Activated naive CD4-positive, alpha-beta T cell treated with anti-CD3 and anti-CD28 coated beads, Interleukin-2, amount 10 ng/mL, durations not matched to agents 7 days and 5 days (primary cell): Measurements from ENCODE around the gene HOXA5.

ENCODE experiments used
- CTCF ChIA-PET: fragments of 350-600 bp; sonication (Branson Sonifier 250); formaldehyde crosslinking; loops from one replicate; lab custom pipeline; 2021; ENCODE audit warnings: antibody characterized with exemption; lab: Charles Lee
- DNase-seq: peaks from one replicate; pipeline ENCODE4 v3.0.0-alpha.2; 2020
- H3K27ac Mint-ChIP-seq: one replicate; pipeline ENCODE4 v1.8.0; 2021; ENCODE audit warnings: mild to moderate bottlenecking, moderate library complexity, mixed read lengths
- H3K27me3 Mint-ChIP-seq: one replicate; pipeline ENCODE4 v1.8.0; 2021; ENCODE audit warnings: mild to moderate bottlenecking, mixed read lengths
- H3K36me3 Mint-ChIP-seq: one replicate; pipeline ENCODE4 v1.8.0; 2021; ENCODE audit warnings: mixed read lengths
- H3K4me1 Mint-ChIP-seq: one replicate; pipeline ENCODE4 v1.8.0; 2021; ENCODE audit warnings: mixed read lengths
- H3K4me3 Mint-ChIP-seq: one replicate; pipeline ENCODE4 v1.8.0; 2021; ENCODE audit warnings: mild to moderate bottlenecking, moderate library complexity, mixed read lengths
- H3K9me3 Mint-ChIP-seq: one replicate; pipeline ENCODE4 v1.8.0; 2021; ENCODE audit warnings: mixed read lengths

Gene HOXA5

DNA sequence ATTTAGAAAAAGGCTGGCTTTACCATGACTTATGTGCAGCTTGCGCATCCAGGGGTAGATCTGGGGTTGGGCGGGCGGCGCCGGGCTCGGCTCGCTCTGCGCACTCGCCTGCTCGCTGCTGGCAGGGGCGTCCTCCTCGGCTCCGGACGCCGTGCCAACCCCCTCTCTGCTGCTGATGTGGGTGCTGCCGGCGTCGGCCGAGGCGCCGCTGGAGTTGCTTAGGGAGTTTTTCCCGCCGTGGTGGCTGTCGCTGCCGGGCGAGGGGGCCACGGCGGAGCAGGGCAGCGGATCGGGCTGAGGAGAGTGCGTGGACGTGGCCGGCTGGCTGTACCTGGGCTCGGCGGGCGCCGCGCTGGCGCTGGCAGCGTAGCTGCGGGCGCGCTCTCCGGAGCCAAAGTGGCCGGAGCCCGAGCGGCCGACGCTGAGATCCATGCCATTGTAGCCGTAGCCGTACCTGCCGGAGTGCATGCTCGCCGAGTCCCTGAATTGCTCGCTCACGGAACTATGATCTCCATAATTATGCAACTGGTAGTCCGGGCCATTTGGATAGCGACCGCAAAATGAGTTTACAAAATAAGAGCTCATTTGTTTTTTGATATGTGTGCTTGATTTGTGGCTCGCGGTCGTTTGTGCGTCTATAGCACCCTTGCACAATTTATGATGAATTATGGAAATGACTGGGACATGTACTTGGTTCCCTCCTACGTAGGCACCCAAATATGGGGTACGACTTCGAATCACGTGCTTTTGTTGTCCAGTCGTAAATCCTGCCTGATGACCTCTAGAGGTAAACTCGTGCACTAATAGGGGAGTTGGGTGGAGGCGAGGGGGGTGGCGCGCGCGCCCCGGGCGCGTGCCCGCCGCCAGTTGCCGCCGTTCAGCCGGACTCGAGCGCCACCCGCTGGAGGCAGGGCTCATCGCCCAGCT is at the start of gene HOXA5:
HOXA5 (minus strand) TSS at position 659 of the 927 bp plus-strand sequence; CDS start at position 585, 74 bp downstream.
- Mint-ChIP-seq H3K4me1 (peaks cover 3% of the 10 kb centered on the region), H3K27me3 (peaks cover 72% of the 10 kb centered on the region), H3K4me3 (no peak within 1 kb of the TSS), H3K27ac (no peak within 1 kb of the TSS), H3K36me3 (no peaks in the 10 kb centered on the region), H3K9me3 (no peaks in the 10 kb centered on the region)
- CTCF ChIA-PET, result interaction anchor here (0.6 to 1.0 kb wide), 3 partner anchors 290 to 478 kb away, joined by 3 read pairs; no protein-coding TSS in a partner anchor
- no peak for DNase-seq

GRCh38 chr7:27192546-27193334 is 49.3 kb upstream of the HOXA5 start:
- H3K27ac Mint-ChIP-seq, result no peak overlapping the region
- peaks cover 10% of the 10 kb centered on the region for H3K36me3 Mint-ChIP-seq
- DNase-seq, result no peak

DNA sequence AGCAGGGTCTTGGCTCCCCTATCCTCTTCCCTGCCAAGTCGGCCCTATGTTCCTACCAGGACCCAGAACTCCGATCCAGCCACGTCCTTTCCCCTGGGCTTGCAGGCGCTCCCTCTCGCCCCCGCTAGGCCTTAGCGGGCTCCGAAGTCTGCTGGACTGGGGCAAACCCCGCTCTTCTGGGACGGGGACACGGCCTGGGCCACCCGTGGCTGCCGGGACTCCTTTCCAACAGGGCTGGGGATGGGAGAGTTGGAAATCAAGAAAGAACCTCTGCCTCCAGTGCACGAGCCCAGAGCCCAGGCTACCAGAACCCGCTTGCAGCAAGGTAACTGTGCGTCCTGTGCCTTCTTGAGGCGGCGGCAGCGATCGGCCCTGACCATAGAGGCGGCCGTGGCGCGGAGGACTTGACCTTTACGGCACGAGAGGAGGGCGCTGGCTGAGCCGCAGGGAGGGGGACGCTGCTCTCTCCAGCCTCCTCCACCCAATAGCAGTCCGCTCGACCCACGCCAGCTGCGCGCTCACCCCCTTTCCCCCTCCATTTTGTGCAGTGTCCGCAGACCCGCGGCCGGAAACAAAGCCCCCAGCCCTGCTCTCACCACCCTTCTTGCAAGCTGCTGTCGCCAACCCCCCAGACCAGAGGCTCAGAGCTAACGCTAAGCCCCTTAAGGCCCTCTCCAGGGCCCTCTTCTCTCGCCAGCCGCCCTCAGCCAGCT is 48.5 kb upstream of the HOXA5 start:
- Mint-ChIP-seq H3K9me3 (no peaks in the 10 kb centered on the region), H3K4me3 (no peak overlapping the region), H3K4me1 (peaks cover 29% of the 10 kb centered on the region), H3K36me3 (peaks cover 10% of the 10 kb centered on the region), H3K27ac (peak overlapping the region; percentile 55), H3K27me3 (peaks cover 90% of the 10 kb centered on the region)
- CTCF ChIA-PET, result interaction anchor here (0.6 kb wide), 1 partner anchor 1333 kb away, joined by 3 read pairs; no protein-coding TSS in a partner anchor
- no peak for DNase-seq

More at GRCh38 chr7:27192546-27193334, 49.3 kb upstream of the HOXA5 start:
- peaks cover 90% of the 10 kb centered on the region for H3K27me3 Mint-ChIP-seq
- peaks cover 22% of the 10 kb centered on the region for H3K4me1 Mint-ChIP-seq
- CTCF ChIA-PET, result interaction anchor here (0.6 kb wide), 1 partner anchor 1334 kb away, joined by 3 read pairs; no protein-coding TSS in a partner anchor
- H3K9me3 Mint-ChIP-seq, result no peaks in the 10 kb centered on the region
- H3K4me3 Mint-ChIP-seq, result peak overlapping the region; percentile 18

- H3K27me3 Mint-ChIP-seq, result peaks cover 95% of the 10 kb centered on the region
- H3K27ac Mint-ChIP-seq, result no peak overlapping the region
- peaks cover 33% of the 10 kb centered on the region for H3K4me1 Mint-ChIP-seq
- H3K36me3 Mint-ChIP-seq, result peaks cover 11% of the 10 kb centered on the region
- H3K9me3 Mint-ChIP-seq, result no peaks in the 10 kb centered on the region
- CTCF ChIA-PET, result interaction anchor here (1.1 to 1.9 kb wide), 2 partner anchors 12 to 18 kb away, joined by 5 to 12 read pairs; no protein-coding TSS in a partner anchor
- no peak overlapping the region for H3K4me3 Mint-ChIP-seq
- peak; percentile 9 for DNase-seq
Observed at GRCh38 chr7:27191161-27191731, 47.8 kb upstream of the HOXA5 start.

- H3K36me3 Mint-ChIP-seq, result peaks cover 15% of the 10 kb centered on the region
- H3K27me3 Mint-ChIP-seq, result peaks cover 100% of the 10 kb centered on the region
- DNase-seq, result peak; percentile 8
- CTCF ChIA-PET, result interaction anchor here (0.7 to 1.9 kb wide), 5 partner anchors 11 to 729 kb away, joined by 3 to 12 read pairs (median 3); no protein-coding TSS in a partner anchor
- H3K4me1 Mint-ChIP-seq, result peaks cover 43% of the 10 kb centered on the region
- H3K4me3 Mint-ChIP-seq, result no peak overlapping the region
- peak overlapping the region; percentile 20 for H3K27ac Mint-ChIP-seq
- H3K9me3 Mint-ChIP-seq, result no peaks in the 10 kb centered on the region
Observed at GRCh38 chr7:27189997-27190748, 46.7 kb upstream of the HOXA5 start.

DNA sequence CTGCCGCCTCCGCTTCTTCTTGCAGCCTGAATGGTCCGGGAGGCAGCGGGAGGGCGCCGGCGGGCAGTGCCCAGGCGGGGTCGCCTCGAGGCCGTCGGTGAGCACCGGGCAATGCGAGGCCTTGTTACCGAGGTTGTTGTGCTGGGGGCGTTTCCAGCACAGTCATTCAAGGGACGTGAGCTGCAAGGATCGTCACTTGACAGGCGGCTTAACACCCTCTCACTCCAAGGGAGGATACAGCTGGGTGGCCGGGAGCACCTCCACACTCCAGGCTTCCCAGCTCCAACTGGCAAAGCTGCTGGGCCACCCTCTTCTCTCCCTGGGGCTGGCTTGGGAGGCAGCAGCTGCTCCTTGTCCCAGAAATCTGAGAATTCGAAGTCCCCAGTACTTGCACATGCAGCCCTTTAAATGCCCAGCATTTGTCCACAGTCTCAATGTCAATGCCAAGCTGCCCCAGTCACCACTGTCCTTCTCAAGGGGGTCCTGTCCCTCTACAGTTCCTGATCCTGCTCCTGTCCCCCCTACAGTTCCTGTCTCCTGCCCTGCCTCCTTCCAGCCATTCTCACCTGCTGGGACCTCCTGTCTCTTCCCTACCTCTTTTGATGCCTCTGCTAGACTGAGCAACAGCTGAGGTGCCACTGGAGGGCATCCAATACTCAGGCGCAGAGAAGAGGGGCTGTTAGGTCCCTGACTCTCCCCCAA is 46.0 kb upstream of the HOXA5 start:
- peak; percentile 19 for DNase-seq
- H3K27ac Mint-ChIP-seq, result peak overlapping the region; percentile 75
- CTCF ChIA-PET, result interaction anchor here (0.7 to 1.9 kb wide), 3 partner anchors 10 to 729 kb away, joined by 3 to 12 read pairs (median 3); no protein-coding TSS in a partner anchor
- H3K9me3 Mint-ChIP-seq, result no peaks in the 10 kb centered on the region
- H3K4me1 Mint-ChIP-seq, result peaks cover 49% of the 10 kb centered on the region
- H3K27me3 Mint-ChIP-seq, result peaks cover 100% of the 10 kb centered on the region
- H3K4me3 Mint-ChIP-seq, result no peak overlapping the region
- H3K36me3 Mint-ChIP-seq, result peaks cover 19% of the 10 kb centered on the region

DNA sequence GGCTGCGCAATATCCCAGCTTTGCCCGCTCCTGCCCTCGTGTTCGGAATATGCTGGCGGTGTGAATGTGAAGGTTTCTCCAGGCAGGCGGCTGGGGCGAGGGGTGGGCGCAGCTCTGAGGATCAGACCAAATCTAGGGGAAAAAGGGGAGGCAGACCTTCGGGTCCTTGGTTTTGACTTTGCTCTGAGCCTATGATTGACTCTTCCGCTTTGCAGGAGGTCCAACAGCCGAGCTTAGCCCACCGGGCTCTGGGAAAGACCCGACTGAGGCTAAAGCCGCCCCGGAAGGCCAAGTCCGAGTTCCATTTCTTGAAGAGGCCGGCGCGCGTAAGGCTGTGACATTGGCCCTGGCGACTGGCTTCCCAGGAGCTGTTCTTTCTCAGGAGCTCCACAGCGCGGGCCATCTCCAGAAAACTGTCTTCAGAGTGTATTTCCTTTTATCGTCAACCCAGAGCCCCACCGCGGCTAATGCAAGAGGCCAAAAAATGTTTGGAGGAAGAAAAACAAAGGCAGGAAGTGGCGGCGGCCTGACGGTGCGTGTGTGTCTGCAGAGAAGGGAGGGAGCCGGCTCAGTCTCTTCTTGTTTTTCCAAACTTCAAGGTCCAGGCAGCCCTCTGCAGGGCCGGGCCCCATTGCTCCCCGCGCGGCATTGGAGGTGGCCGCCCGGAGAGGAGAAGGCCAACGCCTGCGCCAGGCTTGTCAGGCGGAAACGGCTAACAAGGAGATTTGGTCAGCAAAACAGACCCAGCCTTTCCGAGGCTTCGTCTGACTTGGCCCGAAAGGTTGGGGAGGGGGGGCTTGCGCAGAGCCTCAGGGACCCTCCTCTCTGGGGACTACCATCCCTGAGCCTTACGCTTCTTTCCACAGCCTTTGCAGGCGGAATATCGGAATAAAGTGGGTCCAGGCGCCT is 45.2 kb upstream of the HOXA5 start:
- peak overlapping the region; percentile 13 for H3K27ac Mint-ChIP-seq
- CTCF ChIA-PET, result interaction anchor here (0.7 to 2.7 kb wide), 4 partner anchors 7 to 505 kb away, joined by 3 to 11 read pairs (median 4); no protein-coding TSS in a partner anchor
- H3K4me3 Mint-ChIP-seq, result peak overlapping the region; percentile 11
- H3K9me3 Mint-ChIP-seq, result no peaks in the 10 kb centered on the region
- H3K4me1 Mint-ChIP-seq, result peaks cover 49% of the 10 kb centered on the region
- H3K27me3 Mint-ChIP-seq, result peaks cover 100% of the 10 kb centered on the region
- peaks cover 19% of the 10 kb centered on the region for H3K36me3 Mint-ChIP-seq
- peak; percentile 61 for DNase-seq

DNA sequence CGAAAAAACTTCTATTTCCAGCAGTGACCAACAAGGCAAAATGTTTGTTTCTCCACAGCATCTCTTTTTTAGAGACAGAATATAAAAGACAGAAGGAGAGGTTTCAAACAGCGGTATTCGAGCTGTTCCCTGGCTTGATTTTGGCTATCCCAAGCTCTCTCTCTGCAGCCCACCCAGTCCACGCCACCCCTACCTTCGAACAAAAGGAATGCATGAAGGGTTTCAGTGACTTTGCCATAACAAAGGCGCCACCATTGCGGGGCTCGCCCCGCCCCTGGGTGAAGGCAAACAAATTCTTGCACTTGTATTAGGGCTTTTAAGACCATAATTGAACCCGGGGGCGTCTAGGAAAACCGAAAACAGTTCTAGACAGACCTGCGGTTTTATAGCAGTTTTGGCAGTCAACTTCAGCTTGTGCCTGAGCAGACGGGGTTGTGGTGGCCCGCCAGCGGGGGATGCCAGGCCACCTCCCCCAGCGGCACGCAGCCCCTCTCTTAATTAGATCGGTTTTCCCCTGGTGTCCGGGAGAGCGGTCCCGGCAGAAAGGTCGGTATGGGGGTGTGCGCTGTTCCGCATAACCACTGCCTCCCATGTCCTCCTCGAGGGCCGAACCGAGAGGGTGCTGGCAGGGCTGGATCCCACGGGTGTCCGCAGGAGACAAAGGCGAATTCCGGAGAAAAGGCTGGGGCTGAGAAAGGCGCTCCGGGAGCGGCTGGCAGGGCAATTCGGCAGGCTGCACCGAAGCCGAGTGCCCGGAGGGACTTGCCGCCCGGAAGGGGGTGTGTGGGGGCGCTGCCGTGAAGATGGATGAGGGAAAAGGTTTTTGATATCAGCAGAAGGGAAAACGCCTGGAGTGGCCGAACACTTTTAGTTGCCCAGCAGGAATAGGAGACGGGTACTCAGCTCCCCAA is 44.2 kb upstream of the HOXA5 start:
- H3K36me3 Mint-ChIP-seq, result peaks cover 19% of the 10 kb centered on the region
- peak overlapping the region; percentile 52 for H3K27ac Mint-ChIP-seq
- peak; percentile 19 for DNase-seq
- CTCF ChIA-PET, result interaction anchor here (0.7 to 2.7 kb wide), 5 partner anchors 8 to 504 kb away, joined by 3 to 11 read pairs (median 3); no protein-coding TSS in a partner anchor
- H3K9me3 Mint-ChIP-seq, result no peaks in the 10 kb centered on the region
- H3K27me3 Mint-ChIP-seq, result peaks cover 100% of the 10 kb centered on the region
- H3K4me3 Mint-ChIP-seq, result peak overlapping the region; percentile 11
- H3K4me1 Mint-ChIP-seq, result peaks cover 46% of the 10 kb centered on the region

DNA sequence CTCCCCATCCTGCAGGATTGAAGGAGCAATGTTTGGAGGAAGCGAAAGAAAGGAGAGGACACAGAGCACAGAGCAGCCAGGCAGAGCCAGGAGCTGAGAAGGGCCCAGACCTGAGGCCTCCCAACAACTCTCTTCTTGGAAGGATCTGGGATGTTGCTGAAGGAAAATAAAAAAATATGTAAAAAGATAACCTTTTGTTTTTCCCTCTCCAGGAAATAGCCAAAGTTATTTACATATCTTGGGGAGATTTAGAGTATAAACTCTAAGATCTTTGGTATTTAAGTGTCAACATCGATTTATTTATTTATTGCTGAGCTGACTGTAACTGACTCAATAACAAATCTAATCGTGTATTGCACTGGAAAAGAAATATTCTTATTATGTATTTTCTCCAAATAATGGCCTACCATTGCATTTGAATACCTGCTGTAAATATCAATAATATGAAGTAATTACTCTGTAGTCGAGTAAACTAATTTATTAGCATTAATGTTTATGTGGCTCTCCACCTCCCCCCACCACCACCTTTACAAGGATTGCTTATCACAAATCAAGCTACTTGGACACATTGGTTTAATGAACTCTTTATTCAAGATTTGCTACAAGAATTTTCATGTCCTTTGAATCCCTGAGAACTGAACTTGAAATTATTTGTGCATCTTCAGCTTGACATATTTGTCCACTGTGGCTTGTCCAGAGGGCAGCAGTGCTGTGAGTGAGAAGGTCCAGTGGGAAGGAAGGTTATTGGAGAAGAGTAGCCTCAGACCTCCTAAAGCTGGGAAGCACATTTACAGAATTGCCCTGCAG is 43.4 kb upstream of the HOXA5 start:
- H3K4me3 Mint-ChIP-seq, result peak overlapping the region; percentile 10
- peaks cover 100% of the 10 kb centered on the region for H3K27me3 Mint-ChIP-seq
- no peak for DNase-seq
- H3K9me3 Mint-ChIP-seq, result no peaks in the 10 kb centered on the region
- H3K27ac Mint-ChIP-seq, result peak overlapping the region; percentile 52
- peaks cover 42% of the 10 kb centered on the region for H3K4me1 Mint-ChIP-seq
- CTCF ChIA-PET, result interaction anchor here (1.2 to 2.7 kb wide), 3 partner anchors 9 to 24 kb away, joined by 3 to 11 read pairs (median 3); no protein-coding TSS in a partner anchor
- H3K36me3 Mint-ChIP-seq, result peaks cover 19% of the 10 kb centered on the region
